Ovary (tissue), 9 donors: ENCODE measurements around the gene SLC10A1. TPM values are rescaled to one million over a fixed set of nuclear protein-coding genes. Genes with fewer than 3 reads are reported as not detected.

ENCODE experiments used
- DNase-seq, 5 donors: peaks; one replicate each; pipeline ENCODE4 v3.0.0-alpha.2; 2019 to 2020
- H3K27ac ChIP-seq, 2 donors: fragments of 200-600 bp; one replicate each; pipeline versions ENCODE4 v1.5.1 to v1.8.0; 2019 to 2022
- H3K27me3 ChIP-seq: fragments of 200-600 bp; one replicate; pipeline ENCODE4 v1.8.0; 2022
- H3K36me3 ChIP-seq: fragments of 200-600 bp; sonication (generic); one replicate; pipeline ENCODE4 v1.5.1; 2019
- H3K4me1 ChIP-seq: one replicate; pipeline ENCODE4 v1.8.1; 2013; ENCODE audit warnings: mild to moderate bottlenecking, moderate library complexity; ENCODE audit not compliant: insufficient read depth
- H3K4me3 ChIP-seq: fragments of 200-600 bp; sonication (generic); one replicate; pipeline ENCODE4 v1.5.1; 2017
- H3K9me3 ChIP-seq, 2 donors: fragments of 200-600 bp in 1 of 2; sonication (generic) in 1 of 2; one replicate each; pipeline versions ENCODE4 v1.5.1 to v1.8.1; 2013 to 2019; ENCODE audit warnings: mild to moderate bottlenecking in 1 of 2, moderate library complexity in 1 of 2
- EP300 ChIP-seq: sonication (generic); formaldehyde crosslinking; IDR thresholded peaks from one replicate; pipeline ENCODE4 v1.6.1; 2017; ENCODE audit warnings: antibody characterized with exemption
- POLR2A ChIP-seq: fragments of 450-650 bp; IDR thresholded peaks from one replicate; pipeline ENCODE4 v1.6.1; 2017; ENCODE audit warnings: antibody characterized with exemption, mild to moderate bottlenecking, moderate library complexity
- WGBS, 3 donors: extraction: QIAGEN DNeasy Blood & Tissue Kit in 1 of 3; methylation state at CpG; one replicate each; pipeline versions ENCODE4 v1.1.5 to v1.1.7; 2013 to 2017; 5-methylcytosine and 5-hydroxymethylcytosine counted together
- intact Hi-C, 4 donors: fragments of 100-400 bp; cut with DNase I; formaldehyde crosslinking; loops; one replicate each; pipeline versions ENCODE4 v1.11.0 to v1.15.1; 2022 to 2023
- polyA plus RNA-seq, 2 donors: library from polyadenylated mRNA; stranded (reverse); fragments of 200-250 nt in 1 of 2; fragments of 350-450 nt in 1 of 2; fragmentation: Illumina TruSeq in 1 of 2; extraction: RNeasy Lipid Tissue Mini Kit (QIAGEN cat#74804) in 1 of 2; gene quantifications; one replicate each; pipeline ENCODE4 v1.2.3, GENCODE V29; 2013 to 2014
- small RNA-seq: library from RNA; depleted of rRNA; stranded (forward); fragments of <200 nt; gene quantifications from one replicate; pipeline ENCODE3, GENCODE V24; 2016
- total RNA-seq, 7 donors: library from RNA; depleted of rRNA in 2 of 7; stranded (reverse); fragments of >200 nt in 2 of 7; fragmentation: NEBNext Ultra II Directional in 3 of 7; extraction: Animal tissue kit (Norgen Biotek cat#: 25700) in 3 of 7; gene quantifications; one replicate each; pipeline versions ENCODE4 v1.1.0 to v1.2.4, GENCODE V29; 2016 to 2023
- TF ChIP-seq, protein P1 (sequence below), 3 donors: fragments of 450-650 bp in 2 of 3; fragments of 200-600 bp in 1 of 3; IDR thresholded peaks; one replicate each; pipeline versions ENCODE4 v1.5.1 to v1.8.0; 2016 to 2022; ENCODE audit warnings: antibody characterized with exemption in 3 of 3, mild to moderate bottlenecking in 1 of 3
- donor health status: DM: no; HTN: no; CAD: no; lungs with moderate emphysema.
- donor health status: DM: no; HTN: no; CAD: no.
- donor health status: Bipolar disorder and iron deficiency.
- donor health status: DM: yes; HTN: yes; CAD: no.
- donor health status: DM: no; HTN: no; CAD: no.
- donor health status: DM: yes; HTN: yes; CAD: no.

The SLC10A1 gene
- total and polyA plus RNA-seq, 9 donors, result not detected

DNA sequence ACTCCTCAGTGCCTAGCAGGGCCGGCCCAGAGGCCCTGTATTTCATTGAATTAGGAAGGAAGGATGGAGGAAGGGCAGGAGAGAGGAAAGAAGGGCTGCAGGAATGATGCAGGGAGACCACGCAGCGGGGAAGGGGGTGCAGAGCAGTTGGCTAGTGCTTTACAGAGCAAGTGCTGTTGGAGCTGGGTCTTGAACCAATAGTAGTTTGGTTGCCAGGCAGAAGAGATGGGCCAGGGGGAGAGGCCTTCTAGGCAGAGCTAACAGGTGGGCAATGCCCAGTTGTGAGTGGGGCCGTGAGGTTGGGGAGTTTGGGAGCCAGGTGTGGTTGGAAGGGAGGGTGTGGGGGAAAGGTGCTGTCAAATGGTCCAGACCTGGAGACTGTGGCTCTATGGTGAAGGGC is 69.2 kb downstream of the SLC10A1 start:
- no peak for DNase-seq
- H3K27ac ChIP-seq, result no peak overlapping the region

DNA sequence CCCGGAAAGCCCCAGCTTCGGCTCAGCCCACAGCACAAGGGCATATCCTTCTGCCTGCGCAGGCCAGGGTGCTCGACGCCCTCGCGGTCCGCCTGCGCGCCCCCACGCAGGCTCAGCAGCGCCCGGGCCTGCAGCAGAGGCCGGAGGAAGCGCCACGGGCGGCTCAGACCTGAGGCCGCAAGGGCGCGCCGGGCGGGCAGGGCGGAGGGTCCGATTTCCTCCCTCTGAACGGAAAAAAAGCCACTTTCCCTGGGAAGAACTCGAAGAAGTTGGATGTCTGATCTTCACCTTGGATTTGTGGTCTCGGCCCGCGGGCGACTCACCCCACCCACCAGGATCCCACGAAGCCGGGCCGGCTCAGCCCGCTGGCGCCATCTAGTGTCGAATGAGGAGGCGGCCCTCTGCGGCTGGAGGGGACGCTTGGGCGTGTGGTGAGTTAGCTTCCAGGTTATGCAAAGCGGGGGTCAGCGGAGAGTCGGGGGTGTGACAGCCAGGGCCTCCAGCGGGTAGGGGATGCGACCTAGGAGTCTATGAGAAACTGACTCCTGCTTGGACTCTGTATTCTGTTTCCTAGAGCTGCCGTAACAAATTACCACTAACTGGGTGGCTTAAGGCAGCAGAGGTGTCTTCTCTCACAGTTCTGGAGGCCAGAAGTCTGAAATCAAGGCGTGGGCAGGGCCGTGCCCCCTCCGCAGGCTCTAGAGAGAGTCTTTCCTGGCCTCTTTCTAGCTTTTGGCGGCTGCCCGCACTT is 70.1 kb downstream of the SLC10A1 start:
- 2 to 3% (median 2%) methylated on average over 51 of the region's 51 CpGs for WGBS, 3 donors
- peak overlapping the region in 1 of 2 donors; percentile 45 for H3K27ac ChIP-seq

More for the DNA sequence above, 69.2 kb downstream of the SLC10A1 start:
- Histone ChIP-seq H3K4me3 (no peak overlapping the region), H3K36me3 (no peaks in the 10 kb centered on the region), H3K4me1 (peaks cover 4% of the 10 kb centered on the region), H3K27me3 (no peaks in the 10 kb centered on the region), H3K9me3 (no peaks in the 10 kb centered on the region)
- TF ChIP-seq POLR2A, result no peak
- TF ChIP-seq, protein P1, sequence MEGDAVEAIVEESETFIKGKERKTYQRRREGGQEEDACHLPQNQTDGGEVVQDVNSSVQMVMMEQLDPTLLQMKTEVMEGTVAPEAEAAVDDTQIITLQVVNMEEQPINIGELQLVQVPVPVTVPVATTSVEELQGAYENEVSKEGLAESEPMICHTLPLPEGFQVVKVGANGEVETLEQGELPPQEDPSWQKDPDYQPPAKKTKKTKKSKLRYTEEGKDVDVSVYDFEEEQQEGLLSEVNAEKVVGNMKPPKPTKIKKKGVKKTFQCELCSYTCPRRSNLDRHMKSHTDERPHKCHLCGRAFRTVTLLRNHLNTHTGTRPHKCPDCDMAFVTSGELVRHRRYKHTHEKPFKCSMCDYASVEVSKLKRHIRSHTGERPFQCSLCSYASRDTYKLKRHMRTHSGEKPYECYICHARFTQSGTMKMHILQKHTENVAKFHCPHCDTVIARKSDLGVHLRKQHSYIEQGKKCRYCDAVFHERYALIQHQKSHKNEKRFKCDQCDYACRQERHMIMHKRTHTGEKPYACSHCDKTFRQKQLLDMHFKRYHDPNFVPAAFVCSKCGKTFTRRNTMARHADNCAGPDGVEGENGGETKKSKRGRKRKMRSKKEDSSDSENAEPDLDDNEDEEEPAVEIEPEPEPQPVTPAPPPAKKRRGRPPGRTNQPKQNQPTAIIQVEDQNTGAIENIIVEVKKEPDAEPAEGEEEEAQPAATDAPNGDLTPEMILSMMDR (IDR thresholded peaks at IDR 0.05), result no peak
- 83 to 88% (median 86%) methylated on average over 4 of the region's 4 CpGs for WGBS, 3 donors
- intact Hi-C loops, result loop anchor here (1.0 to 5.0 kb wide), 4 partner anchors 116 to 143 kb away; partner anchors contain the start of gene SUSD6 (in 1 of the 4)

More for the DNA sequence above, 70.1 kb downstream of the SLC10A1 start:
- intact Hi-C loops, result loop anchor here (1.0 to 5.0 kb wide), 4 partner anchors 115 to 142 kb away; partner anchors contain the start of gene SUSD6 (in 1 of the 4)
- peaks cover 4% of the 10 kb centered on the region for H3K4me1 ChIP-seq
- TF ChIP-seq, protein P1 (IDR thresholded peaks at IDR 0.05), result peak; percentile 97 to 99 (median 97)
- TF ChIP-seq EP300, result no peak
- peak; percentile 75 to 92 (median 87) for DNase-seq
- no peaks in the 10 kb centered on the region for H3K27me3 ChIP-seq
- H3K9me3 ChIP-seq, result no peaks in the 10 kb centered on the region
- peak overlapping the region; percentile 39 for H3K4me3 ChIP-seq
- H3K36me3 ChIP-seq, result no peaks in the 10 kb centered on the region

Small RNAs within 50 kb of the gene (small RNA-seq; reads per million reads assigned to genes)
- not detected for gene RF00614

Other genes starting within 250 kb of the SLC10A1 start
- gene CCDC177, start 222.4 kb downstream of the SLC10A1 start, total RNA-seq, result not detected
- gene CCDC177, start 222.4 kb downstream of the SLC10A1 start, polyA plus RNA-seq, result under 1 TPM in 1 of 2 donors, not detected in 1; 0.04 TPM
- 10 to 100 TPM; 18.0 to 35.3 (median 29.9) TPM for gene SUSD6, start 185.6 kb downstream of the SLC10A1 start, total RNA-seq
- 10 to 100 TPM; 12.6 to 20.3 TPM for gene SUSD6, start 185.6 kb downstream of the SLC10A1 start, polyA plus RNA-seq
- gene SRSF5, start 30.1 kb downstream of the SLC10A1 start, total RNA-seq, result 100 to 1,000 TPM; 273 to 446 (median 322) TPM
- gene SRSF5, start 30.1 kb downstream of the SLC10A1 start, polyA plus RNA-seq, result 100 to 1,000 TPM; 384 to 419 TPM
- 1 to 10 TPM in 2 of 7 donors, under 1 TPM in 5; 0.35 to 4.7 (median 0.55) TPM for gene SMOC1, start 82.2 kb upstream of the SLC10A1 start, total RNA-seq
- 1 to 10 TPM; 1.4 to 9.1 TPM for gene SMOC1, start 82.2 kb upstream of the SLC10A1 start, polyA plus RNA-seq